Activated CD4-positive, alpha-beta memory T cell treated with anti-CD3 and anti-CD28 coated beads, Interleukin-2, amount 10 ng/mL, durations not matched to agents 7 days and 5 days (primary cell): ENCODE results near the gene DRC7. TPM values are rescaled to one million over a fixed set of nuclear protein-coding genes. Genes with fewer than 3 reads are reported as not detected.

Source experiments
- total RNA-seq, 2 experiments: library from RNA; stranded (reverse); gene quantifications; one replicate each; pipeline ENCODE4 v1.2.3, GENCODE V29; 2021

DRC7 gene
- total RNA-seq, 2 experiments from 2014 or later, result not detected

Other genes with a start within 250 kb of the DRC7 start
- gene CIAPIN1, start 247.4 kb upstream of the DRC7 start, total RNA-seq, result 10 to 100 TPM; 35.8 to 36.1 TPM
- 10 to 100 TPM; 28.5 to 29.0 TPM for gene COQ9, start 247.3 kb upstream of the DRC7 start, total RNA-seq
- 10 to 100 TPM; 47.8 to 48.8 TPM for gene POLR2C, start 232.1 kb upstream of the DRC7 start, total RNA-seq
- 1 to 10 TPM; 2.5 to 3.4 TPM for gene DOK4, start 208.3 kb upstream of the DRC7 start, total RNA-seq
- gene CCDC102A, start 158.2 kb upstream of the DRC7 start, total RNA-seq, result 1 to 10 TPM; 9.1 to 9.7 TPM
- 10 to 100 TPM; 12.3 to 12.4 TPM for gene ADGRG5, start 152.2 kb upstream of the DRC7 start, total RNA-seq
- 1 to 10 TPM; 7.4 to 8.3 TPM for gene ADGRG1, start 66.2 kb upstream of the DRC7 start, total RNA-seq
- gene ADGRG3, start 26.5 kb upstream of the DRC7 start, total RNA-seq, result not detected
- 10 to 100 TPM; 33.3 to 33.4 TPM for gene KATNB1, start 41.0 kb downstream of the DRC7 start, total RNA-seq
- gene KIFC3, start 107.7 kb downstream of the DRC7 start, total RNA-seq, result not detected